ENCODE results near the gene SYNPO2.
"Not testable (repeated sequence)": the region's sequence is repeated elsewhere in the genome, so short reads cannot be mapped to it uniquely, and the experiment has no call there.

Gene SYNPO2

DNA sequence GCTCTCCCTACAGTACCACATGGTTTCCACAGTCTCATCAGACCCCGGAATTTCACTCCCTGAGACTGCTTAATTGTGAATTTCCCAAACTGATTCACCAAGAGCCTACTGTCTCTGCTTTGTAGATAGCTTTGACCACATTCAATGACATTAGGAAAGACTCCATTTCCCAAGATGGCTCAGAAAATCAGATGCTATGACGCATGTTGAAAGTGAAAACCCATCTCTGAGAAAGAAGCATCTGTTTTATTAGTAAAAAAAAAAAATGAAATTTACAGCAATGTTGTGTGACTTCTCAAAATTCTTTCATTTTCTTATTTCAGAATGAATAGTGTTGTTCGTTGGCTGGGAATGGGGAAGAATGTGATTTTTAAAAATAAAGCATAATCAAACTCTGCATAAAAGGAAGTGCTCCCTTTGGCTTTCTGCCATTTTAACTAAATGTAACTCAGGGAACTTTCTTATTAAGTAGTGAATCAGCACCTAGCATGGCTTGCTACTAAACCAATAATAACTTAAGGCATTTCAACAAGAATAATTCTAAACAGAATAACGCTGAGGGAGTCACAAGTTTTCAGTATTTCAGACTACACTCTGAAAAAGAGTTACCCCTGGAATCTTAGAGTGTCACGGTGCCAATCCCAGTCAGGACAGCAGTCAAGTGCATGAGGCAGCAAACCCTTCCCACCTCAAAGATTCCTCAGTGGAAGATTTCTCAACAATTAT, 149.6 kb downstream of the SYNPO2 start:
- no peak for DNase-seq

DNA sequence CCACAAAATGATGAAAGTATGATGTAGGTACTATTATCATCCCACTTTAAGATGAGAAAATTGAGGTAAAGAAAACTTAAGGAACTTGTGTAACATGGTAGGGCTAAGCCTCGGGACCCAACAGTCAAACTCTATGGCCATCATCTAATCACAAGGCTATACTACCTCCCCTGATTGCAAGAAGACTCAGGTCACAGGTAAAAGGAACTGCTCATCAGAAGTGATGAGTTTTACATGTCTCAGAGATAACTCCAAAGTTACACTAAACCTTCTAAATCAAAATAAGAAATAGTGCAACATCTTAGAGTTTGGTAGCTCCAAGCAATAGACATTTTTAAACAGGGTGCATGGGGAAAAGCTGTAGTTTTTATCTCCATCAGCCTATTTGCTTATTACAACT, 150.5 kb downstream of the SYNPO2 start:
- DNase-seq: no peak

DNA sequence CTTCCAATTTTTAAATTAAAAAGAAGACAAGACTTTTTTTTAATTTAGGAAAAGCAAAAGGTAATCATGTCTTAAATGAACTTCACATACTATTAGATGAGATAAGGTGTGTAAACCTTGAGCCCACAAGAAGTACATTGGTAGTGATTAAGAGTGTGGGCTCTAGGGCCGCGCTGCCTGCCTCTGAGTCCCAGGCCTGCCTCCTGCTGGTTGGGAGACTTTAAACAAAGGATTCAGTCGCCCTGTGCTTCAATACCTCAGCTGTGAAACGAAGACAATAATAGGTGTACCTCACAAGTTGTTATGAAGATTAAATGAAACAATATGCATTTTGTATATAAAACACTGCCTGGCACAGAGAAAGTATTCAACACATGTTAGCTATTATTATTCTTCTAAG, 151.1 kb downstream of the SYNPO2 start:
- no peak for DNase-seq

DNA sequence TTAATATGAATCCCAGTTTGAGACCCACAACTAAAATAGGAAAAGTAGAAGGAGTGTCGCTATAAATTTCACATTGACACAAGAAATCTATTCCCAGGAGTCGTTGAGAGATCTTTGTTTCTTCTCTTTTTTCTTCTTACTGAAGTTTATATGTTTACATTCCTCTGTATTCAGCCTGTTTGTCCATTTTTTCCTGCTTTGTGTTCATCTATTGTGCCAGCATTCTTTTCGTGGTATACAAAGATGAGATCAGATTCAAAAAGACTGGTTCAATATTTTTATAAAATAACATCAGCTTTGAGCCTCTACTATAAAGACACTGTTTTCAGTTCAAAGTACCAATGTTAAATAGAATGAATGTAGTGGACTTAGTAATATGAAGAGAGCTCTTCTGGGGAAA, 151.6 kb downstream of the SYNPO2 start:
- no peak for DNase-seq

GRCh38 chr4:119040694-119041185, 152.1 kb downstream of the SYNPO2 start:
- no peak for DNase-seq

DNA sequence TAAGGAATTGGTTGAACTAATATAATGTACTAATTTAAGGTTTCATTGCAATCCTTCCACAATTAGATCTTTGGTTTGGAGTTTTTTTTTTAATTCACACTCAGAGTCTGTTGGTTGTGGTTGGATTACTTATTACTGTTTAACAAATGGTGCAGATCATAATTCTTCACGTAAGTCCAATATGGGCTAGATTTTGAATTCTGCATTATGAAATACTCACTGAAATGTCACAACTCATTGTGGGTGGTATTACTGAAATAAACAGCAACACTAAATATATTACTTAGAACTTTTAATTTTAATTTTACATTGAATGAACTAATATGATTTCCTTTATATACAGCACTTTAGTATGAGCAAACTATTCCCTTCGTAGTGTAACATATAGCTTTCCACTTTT, 152.7 kb downstream of the SYNPO2 start:
- DNase-seq: no peak

GRCh38 chr4:119041951-119042560, 153.4 kb downstream of the SYNPO2 start:
- peak; percentile 46 for DNase-seq

- no peak for DNase-seq
Observed at GRCh38 chr4:119046263-119046662, 157.6 kb downstream of the SYNPO2 start.

GRCh38 chr4:119047059-119047458, 158.4 kb downstream of the SYNPO2 start:
- not testable (repeated sequence) for DNase-seq

DNA sequence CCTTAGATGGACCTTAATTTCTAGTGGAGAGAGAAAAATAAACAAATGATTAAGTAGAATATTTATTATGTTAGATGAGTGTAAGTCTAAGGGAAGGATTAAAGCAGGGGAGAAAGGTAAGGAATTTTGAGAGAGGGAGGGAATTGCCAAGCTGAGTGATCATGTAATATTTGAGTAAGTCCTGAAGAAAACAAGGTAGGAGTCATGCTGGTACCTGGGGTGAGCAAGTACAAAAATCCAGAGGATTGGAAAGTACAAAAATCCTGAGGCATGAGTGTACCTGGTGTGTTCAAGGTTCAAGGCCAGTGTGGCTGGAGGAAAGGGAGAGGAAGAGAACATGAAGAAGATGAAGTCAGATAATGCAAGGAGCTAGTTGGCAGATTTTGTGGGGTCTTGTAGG, 159.8 kb downstream of the SYNPO2 start:
- DNase-seq: no peak

GRCh38 chr4:119049342-119049741, 160.7 kb downstream of the SYNPO2 start:
- DNase-seq: no peak

DNA sequence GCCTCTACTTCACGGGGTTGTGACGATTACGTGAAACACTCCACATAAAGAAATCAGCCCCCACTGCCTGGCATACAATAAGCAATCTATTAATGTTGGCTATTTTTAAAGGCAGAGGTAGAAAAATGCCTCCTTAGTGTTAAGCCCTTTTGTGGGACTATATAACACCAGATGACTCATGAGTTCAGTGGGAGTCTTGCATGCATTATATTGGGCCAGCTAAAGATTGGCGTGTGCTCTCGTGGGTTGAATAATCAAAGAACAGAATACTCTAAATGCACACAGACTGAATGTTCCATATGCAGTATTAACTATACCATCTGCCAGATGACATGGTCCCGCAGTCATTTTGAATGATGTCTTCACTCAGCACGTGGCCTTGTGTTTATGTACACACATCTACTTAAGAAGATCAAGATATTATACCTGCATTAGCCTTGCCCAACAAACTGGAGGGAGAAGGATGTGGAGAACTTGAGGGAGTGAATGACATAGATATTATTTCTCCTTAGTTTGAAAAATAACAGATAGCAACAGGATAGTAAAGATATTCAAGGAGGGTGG, 162.0 kb downstream of the SYNPO2 start:
- DNase-seq: no peak

GRCh38 chr4:119053245-119053644, 164.6 kb downstream of the SYNPO2 start:
- DNase-seq: no peak

GRCh38 chr4:119053997-119054396, 165.3 kb downstream of the SYNPO2 start:
- no peak for DNase-seq

DNA sequence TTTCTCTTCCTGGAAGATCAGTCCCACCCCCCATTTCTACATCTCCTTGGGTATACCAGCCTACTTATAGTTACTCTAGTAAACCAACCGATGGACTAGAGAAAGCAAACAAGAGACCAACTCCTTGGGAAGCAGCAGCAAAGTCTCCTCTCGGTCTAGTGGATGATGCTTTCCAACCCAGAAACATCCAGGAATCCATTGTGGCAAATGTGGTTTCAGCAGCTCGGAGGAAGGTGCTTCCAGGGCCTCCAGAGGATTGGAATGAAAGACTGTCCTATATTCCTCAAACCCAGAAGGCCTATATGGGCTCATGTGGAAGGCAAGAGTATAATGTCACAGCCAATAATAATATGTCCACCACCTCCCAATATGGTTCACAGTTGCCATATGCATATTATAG, 168.8 kb downstream of the SYNPO2 start:
- no peak for DNase-seq

GRCh38 chr4:119059221-119059620, 170.6 kb downstream of the SYNPO2 start:
- no peak for DNase-seq

DNA sequence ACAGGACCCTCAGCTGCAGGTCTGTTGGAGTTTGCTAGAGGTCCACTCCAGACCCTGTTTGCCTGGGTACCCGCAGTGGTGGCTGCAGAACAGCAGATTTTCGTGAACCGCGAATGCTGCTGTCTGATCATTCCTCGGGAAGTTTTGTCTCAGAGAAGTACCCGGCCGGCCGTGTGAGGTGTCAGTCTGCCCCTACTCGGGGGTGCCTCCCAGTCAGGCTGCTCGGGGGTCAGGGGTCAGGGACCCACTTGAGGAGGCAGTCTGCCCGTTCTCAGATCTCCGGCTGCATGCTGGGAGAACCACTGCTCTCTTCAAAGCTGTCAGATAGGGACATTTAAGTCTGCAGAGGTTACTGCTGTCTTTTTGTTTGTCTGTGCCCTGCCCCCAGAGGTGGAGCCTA, 178.5 kb downstream of the SYNPO2 start:
- DNase-seq: not testable (repeated sequence)

GRCh38 chr4:119067670-119068360, 179.2 kb downstream of the SYNPO2 start:
- DNase-seq: not testable (repeated sequence)

GRCh38 chr4:119068529-119068962, 179.9 kb downstream of the SYNPO2 start:
- DNase-seq: no peak

DNA sequence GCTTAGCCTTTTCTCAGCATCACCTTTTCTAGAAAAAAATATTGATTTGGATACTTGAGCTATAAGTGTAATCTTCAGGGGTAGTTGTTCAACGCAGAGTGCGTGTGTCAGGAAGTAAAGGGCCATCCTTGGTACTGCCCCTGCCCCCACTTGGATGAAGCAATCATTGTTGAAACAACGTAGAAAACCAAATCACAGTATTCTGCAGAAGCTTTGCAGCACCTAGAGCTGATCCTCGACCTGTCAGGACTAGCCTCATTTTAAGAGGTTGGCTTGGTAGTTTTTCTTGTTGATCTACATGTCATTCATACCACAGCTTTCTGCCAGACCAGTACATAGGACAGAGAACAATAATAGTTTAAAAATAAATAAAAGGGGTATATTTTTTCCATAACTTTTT, 181.6 kb downstream of the SYNPO2 start:
- DNase-seq: no peak

DNA sequence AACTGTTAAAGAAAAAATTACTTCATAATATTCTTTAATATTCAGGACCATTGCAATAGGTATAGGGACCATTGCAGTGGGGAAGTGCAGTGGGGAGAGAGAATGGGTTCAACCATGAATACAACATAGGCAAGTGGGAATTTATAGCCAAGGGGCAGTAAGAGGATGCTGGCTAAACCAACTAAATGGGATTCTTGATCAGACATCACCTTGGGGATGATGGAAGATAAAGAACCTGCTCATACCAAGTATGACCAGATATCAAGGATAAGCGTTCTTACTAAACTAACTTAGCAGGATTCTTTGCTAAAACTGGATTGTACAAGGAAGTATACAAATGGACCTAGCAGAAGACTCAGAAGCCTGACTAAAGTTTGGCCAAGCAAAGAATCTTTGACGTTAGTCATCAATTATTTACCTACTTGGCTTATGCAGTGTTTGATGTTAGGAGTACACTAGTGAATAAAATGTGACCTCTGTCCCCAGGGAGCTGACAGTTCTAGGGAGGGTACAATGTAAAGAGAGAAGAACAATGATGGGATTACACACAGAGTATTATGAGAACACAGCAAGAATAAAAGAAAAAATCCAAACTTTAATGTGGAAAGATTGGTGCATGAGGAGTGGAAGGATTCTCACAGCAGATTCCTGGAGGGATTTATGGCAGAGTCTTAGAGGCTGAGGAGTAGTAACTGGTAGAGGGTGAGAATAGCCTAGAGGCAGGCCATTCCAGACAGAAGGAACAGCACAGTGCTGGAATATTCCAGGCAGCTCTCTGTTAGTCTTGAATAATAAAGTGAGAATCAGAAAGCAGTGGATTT, 192.3 kb downstream of the SYNPO2 start:
- no peak for DNase-seq

- no peak for DNase-seq
Observed at GRCh38 chr4:119081542-119081859, 192.8 kb downstream of the SYNPO2 start.

- DNase-seq: no peak
Observed at GRCh38 chr4:119081943-119082342, 193.3 kb downstream of the SYNPO2 start.

Data from activated naive CD4-positive, alpha-beta T cell treated with Interleukin-2 at 50 U/mL for 16 hours (primary cell).